Dermis blood vessel endothelial cell (primary cell): ENCODE data around the gene CCSAP. TPM values are rescaled to one million over a fixed set of nuclear protein-coding genes. Genes with fewer than 3 reads are reported as not detected.
A peak's percentile ranks its signal among the peaks of the same experiment; 100 is the strongest.
"Not testable (repeated sequence)": the region's sequence is repeated elsewhere in the genome, so short reads cannot be mapped to it uniquely, and the experiment has no call there.

Source experiments
- DNase-seq: peaks from one replicate; pipeline ENCODE4 v3.0.0; 2010
- total RNA-seq: library from RNA; depleted of rRNA; stranded (reverse); fragments of >200 nt; gene quantifications from 2 replicates; pipeline ENCODE4 v1.2.3, GENCODE V29; 2014

CCSAP gene
- 5.6 and 8.5 TPM in 2 replicates for total RNA-seq

DNA sequence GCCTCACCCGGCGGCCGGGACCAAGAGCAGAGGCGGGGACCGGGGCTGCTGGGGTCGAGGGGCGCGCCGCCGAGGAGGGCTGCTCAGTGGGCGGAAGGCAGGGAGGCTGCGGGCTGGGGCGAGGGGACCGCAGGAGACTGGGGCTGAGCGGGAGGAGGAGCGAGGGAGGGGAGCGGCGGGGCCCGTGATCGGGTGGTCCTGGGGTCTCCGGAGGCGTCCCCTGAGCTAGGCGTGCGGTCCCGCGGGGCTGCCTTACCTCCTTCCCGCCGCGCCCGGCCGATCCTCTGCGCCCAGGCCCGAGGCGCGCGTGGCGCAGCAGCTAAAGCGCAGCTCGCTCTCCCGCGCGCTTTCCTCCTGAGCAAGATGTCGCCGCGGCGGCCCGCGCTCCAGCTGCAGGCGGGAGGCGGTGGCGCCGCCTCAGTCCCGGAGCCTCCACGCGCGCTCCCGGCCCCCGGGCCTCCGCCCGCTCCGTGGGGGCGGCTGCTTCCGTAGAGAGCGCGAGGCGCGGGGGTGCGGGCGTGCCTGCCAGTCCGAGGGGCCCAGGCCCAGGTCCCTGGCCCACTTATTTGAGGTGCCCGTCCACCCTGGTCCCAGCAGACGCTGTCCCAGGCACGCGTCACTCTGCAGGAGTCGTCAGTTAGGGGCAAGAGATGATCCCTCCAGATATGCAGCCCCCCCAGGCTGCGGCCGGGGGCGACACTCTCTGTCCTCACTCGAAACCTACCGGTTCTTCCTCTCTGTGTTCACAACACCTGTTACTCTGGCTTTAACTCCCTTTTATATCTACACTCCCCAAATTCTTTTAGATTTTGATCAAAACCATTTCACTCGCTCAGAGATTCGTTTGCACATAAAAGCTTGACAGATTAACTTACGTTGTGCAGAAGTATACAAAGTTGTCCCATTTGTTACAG, at the start of gene CCSAP:
TSS of gene CCSAP (minus strand) at position 392 of the 914 bp plus-strand sequence. CDS start 582 bp downstream, outside the sequence.
- DNase-seq = peak; percentile 63

- DNase-seq = no peak
Observed at GRCh38 chr1:229390130-229390529, 47.3 kb upstream of the CCSAP start.

GRCh38 chr1:229388897-229389580, 46.2 kb upstream of the CCSAP start:
- DNase-seq = peak; percentile 8

- no peak for DNase-seq
Observed at GRCh38 chr1:229385853-229386456, 43.1 kb upstream of the CCSAP start.

- DNase-seq = no peak
Observed at GRCh38 chr1:229384822-229385221, 42.0 kb upstream of the CCSAP start.

DNA sequence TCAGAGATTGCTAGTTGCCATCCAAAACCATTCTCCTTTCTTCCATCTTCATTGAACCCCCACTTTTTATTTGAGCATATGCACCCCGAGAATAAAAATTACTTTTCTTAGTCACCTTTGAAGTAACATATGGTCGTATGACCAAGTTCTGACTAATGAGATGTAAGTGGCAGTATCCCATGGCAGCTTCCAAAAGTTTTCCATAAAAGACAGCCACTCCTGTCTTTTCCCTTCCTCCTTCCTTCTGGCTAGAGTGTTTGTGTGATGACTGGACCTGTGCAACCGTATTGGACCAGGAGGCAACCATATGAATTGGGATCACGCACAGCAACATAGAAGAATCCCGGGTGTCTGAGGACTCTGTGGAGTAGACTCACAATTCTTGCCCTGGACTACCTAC, 41.1 kb upstream of the CCSAP start:
- DNase-seq = no peak

GRCh38 chr1:229383188-229383587, 40.3 kb upstream of the CCSAP start:
- no peak for DNase-seq

GRCh38 chr1:229381234-229381633, 38.4 kb upstream of the CCSAP start:
- no peak for DNase-seq

DNA sequence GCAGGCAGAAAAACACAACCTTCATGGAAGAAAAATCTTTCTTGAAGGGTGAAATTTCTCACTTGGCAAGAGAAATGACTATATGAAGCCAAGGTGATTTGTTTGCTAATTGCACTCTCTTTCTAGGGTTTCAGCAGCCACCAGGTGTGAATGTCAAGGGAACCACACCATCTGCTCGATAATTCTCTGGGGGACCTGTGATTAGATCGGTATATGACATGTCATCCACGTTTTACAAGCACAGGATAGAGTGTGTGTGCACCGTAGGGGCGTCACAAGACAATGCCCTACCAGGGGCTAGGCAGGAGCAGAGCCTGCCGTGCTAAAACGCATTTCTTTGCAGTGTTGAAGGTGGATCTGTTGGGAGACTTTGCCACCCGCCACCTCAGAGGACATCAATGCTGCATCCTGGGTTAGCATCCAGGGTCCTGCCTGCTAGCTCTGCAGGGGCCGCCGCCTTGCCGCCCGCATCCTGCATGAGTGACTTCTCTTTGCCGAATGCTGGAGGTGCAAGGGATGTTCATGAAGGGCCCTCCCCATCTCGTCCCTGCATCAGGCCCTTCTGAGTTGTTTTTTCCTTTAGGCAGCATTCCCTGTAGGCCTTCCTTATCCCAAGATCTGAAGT, 37.8 kb upstream of the CCSAP start:
- DNase-seq = no peak

DNA sequence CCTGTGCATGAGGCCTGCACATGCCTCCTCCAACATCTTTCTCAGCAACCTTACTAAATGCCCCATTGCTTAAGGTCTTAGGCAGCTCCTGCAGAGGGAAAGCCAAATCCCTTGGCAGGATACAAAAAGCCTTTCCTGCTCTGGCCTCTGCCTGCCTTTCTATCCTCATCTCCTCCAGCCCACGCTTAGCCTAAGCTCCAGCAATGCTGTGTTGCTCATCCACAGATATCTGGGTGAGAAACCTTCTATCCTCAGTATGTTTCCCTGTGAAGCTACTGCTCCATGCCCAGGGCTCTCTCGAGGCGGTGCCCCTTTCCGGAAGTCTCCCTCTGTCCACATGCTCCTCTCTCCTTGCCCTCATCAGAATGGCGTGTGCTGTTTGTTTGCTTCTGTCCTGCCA, 37.0 kb upstream of the CCSAP start:
- no peak for DNase-seq

GRCh38 chr1:229378586-229379367, 35.9 kb upstream of the CCSAP start:
- DNase-seq = no peak

GRCh38 chr1:229378035-229378434, 35.2 kb upstream of the CCSAP start:
- DNase-seq = not testable (repeated sequence)

DNA sequence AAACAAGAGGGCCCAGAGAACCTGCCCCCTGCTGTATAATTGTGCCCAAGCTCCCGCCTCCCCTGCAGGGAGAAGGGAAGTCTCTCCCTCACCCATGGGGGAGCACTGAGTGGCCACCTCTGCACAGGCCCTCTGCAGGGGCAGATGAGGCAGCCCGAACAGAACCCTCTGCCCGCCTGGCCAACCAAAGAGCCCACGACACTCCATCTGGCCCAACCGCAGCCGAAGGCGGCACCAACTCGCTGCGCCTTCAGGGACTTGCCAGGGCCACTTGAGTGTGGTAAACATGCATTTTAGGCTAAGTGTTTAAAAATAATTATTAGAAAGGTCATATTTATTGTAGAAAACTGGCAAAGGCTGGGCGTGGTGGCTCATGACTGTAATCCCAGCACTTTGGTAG, 34.6 kb upstream of the CCSAP start:
- DNase-seq = no peak

GRCh38 chr1:229376521-229376920, 33.7 kb upstream of the CCSAP start:
- no peak for DNase-seq

GRCh38 chr1:229374485-229374884, 31.6 kb upstream of the CCSAP start:
- no peak for DNase-seq

DNA sequence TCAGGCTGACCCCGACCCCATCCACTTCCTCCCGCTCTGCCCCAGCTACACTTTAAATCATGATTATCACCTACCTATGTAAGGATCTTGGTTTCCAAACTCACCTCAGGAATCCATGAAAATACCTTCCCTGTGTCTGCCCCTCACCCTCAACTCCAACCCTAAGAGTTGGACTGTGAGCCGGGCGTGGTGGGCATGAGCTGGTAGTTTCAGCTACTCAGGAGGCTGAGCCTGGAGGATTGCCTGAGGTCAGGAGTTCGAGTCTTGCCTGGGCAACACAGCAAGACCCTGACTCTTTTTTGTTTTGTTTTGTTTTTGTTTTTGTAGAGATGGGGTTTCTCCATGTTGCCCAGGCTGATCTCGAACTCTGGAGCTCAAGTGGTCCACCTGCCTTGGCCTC, 30.5 kb upstream of the CCSAP start:
- DNase-seq = no peak

DNA sequence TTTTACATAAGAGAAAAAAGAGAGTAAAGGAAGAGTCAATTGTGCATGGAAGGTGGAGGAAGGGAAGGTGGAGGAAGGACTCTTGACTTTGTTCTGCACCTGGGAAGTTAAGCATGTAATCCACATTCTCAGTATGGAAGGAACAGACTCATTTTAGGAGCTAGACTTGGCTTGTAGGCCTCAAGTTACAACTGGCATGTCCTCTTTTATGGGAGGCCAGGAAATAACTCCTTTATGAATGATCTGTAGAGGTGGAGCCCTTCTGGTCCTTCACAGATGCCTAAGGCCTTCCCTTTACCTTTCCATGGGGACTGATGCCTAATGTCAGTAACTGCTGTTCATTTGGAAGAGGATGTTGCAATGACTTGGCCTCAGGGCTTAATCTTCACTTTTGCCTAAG, 29.4 kb upstream of the CCSAP start:
- DNase-seq = no peak

DNA sequence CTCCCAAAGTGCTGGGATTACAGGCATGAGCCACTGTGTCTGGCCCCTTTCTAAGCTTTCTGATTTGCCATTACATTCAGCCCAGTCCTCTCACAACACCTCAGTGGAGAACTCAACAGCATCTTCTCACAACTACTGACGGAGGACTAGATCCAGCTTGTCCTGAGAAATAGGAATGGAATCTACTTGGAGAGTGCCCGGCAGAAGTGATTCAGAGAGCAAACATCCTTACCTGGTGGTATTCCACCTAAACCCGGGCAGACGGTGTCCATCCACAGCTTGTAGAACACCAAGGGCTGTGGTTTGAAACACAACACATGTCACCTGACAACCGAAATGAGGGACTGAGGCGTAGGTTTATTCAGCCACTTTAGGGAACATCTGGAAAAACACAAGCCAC, 28.8 kb upstream of the CCSAP start:
- DNase-seq = no peak

- no peak for DNase-seq
Observed at GRCh38 chr1:229370601-229371021, 27.8 kb upstream of the CCSAP start.

DNA sequence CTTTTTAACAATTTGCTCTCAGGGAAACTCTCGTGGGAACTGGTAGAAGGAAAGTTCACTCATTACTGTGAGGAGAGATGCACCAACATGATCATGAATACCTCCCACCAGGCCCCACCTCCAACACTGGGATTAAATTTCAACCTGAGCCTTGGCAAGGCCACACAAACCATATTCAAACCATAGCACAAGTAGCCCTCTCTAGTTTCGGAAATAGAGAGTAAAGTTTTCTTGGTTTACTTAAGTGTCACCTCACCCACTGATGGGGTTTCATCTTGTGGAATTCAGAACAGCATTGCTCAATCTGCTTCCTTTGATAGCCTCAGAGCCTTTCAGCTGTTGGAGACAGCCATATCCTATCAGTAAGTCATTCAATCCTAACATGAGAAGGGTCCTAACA, 25.5 kb upstream of the CCSAP start:
- no peak for DNase-seq

GRCh38 chr1:229365569-229365968, 22.7 kb upstream of the CCSAP start:
- no peak for DNase-seq
